GM11168 (cell line): ENCODE data around the gene EPN1.

ENCODE experiments used
- in situ Hi-C: fragments of 300-500 bp; cut with MboI; formaldehyde crosslinking; loops from one replicate; pipeline ENCODE4 v1.12.0; 2022; ENCODE audit warnings: low sequenced_read_pairs; ENCODE audit not compliant: unreplicated experiment

EPN1 gene

DNA sequence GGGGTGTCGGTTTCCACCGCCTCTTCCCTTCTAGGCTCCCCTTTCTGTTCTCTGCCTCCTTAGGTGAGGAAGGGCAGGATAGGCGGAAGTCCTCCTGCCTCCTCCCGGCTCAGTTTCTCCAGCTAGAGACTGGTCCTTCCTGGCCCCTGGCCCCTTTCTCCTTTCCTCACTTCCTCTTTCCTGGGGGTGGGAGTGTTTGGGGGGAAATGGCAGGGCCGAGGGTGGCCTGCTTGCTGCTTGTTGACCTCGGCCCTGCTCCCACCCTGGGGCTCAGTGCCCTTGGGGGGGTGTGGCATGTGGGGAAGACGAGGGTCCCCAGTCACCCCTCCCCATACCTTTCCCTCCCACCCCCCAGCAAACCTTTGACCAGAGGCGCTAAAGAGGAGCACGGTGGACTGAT, 15.2 kb upstream of the EPN1 start:
- in situ Hi-C loops: no loop called here

DNA sequence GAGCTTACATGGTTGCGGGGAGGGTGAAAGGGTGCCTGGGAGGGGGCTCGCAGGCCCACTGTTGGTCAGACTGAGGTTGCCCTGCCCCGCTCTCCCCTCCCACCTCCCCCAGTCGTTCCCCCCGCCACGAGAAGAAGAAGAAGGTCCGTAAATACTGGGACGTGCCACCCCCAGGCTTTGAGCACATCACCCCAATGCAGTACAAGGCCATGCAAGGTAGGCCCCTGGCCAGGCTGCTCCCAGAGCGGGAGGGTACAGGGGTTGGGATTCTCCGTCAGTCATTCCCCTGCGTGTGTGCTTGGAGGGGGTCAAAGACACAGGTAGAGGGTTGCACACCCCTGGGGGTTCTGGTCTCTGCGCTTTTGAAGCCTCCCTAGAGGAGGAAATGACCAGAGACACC, 14.6 kb upstream of the EPN1 start:
- in situ Hi-C loops: no loop called here

DNA sequence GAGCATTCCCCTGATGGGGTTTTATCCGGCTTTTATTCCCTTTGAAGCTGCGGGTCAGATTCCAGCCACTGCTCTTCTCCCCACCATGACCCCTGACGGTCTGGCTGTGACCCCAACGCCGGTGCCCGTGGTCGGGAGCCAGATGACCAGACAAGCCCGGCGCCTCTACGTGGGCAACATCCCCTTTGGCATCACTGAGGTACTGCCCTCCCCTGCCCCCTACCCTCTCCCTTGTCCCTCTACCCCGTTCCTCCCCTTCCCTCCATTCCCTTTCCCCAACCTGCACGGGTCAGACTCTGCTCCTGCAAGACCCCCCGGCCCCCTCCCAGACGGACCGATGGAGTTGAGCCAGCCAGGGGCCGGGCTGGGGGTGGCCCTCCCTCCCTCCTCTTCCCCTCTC, 14.0 kb upstream of the EPN1 start:
- in situ Hi-C loops: no loop called here

DNA sequence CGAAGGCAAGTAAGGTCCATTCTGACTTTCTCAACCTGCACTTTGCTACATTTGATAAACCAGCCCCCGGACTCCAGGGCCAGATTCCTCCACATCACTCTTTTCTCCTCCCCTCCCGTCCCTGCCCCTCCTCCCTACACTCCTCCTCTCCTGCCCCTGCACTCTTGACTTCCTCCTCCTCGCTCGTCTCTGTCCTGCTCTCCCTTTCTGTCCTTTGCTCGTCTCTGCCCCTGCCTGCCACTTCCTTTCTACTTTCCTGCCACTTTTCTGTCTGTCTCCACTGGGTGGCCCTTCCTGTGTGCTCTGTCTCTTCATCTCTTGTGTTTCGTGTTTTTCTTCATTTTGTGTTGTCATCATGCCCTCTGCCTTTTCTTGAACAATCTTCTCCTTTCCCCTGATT, 13.2 kb upstream of the EPN1 start:
- in situ Hi-C loops: no loop called here

DNA sequence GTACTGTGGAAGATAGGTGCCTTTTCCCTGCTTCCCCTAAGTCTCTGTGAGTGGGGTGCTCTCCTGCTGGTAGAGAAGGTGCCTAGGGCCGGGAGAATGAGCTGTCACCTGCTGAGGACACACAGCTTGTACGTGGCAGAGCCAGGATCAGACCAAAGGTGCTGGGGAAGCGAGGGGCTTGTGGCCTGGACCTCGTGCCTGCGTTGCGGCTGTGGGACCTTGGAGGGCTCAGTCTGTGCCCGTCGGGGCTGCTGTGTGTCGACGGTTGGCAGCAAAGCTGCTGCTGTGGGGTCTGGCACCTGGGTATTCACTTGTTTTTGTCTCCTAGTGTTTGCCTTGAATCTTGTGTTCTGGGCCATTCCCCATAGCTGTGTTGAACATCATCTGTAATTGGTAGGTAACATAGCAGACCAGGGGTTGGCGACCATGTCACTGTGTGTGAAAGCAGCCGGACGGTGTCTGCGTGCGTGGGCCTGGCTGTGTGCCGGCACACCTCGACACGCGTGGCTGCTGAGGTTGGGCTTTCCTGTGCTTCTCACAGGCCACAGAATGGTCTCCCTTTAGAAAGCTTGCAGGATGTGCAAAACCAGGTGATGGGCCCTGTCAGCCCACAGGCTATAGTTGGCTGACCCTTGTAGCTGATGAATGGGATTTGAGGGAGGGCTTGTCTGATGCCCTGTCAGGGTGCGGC, 11.0 kb upstream of the EPN1 start:
- in situ Hi-C loops: no loop called here

DNA sequence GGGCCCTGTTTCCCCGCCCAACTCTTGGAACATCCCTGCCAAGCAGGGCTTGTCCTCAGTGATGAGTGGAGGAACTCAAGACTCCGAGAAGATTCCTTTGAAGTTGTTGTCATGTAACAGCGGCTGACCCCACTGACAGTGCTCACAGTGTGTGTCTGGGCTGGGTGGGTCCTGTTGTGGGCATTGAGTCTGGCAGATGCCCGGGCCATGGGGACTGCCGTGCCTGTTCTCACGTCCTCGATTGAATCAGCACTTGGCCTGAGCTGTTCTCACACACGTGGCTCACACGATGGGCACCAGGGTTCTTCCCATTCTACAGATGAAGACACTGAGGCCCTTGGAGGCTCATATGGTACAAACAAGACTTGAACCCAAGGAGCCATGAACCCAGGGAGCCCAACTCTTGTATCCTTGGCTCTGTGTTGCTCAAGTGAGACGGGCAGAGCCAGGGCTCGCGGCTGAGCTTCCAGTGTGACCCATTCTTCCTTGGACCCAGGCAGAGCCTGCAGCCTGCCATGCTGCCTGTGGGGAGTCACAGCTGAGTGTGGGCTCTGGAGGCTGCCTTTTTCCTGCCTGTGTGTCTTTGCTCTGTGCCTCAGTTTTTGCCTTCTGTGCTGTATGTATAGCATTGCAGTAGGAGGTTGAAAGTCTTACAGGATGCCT, 8.6 kb upstream of the EPN1 start:
- in situ Hi-C loops: no loop called here

DNA sequence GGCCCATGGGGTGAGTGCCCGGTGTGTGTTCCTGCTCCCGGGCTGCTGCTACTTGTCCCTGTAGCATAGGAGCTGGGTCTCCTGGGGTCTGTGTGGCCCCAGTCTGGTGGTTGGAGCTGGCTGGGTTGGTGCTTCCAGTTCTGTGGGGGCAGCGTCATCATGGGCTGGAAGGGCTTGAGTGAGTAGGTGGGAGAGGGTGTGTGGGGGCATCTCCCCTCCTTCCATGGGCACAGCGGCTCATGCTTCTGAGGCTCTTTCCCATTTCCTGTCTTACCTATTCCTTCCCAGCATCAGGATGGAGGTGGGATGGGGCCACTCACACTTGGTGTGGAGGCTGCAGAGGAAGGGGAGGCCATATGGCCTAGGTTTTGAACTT, 8.0 kb upstream of the EPN1 start:
- in situ Hi-C loops: no loop called here

DNA sequence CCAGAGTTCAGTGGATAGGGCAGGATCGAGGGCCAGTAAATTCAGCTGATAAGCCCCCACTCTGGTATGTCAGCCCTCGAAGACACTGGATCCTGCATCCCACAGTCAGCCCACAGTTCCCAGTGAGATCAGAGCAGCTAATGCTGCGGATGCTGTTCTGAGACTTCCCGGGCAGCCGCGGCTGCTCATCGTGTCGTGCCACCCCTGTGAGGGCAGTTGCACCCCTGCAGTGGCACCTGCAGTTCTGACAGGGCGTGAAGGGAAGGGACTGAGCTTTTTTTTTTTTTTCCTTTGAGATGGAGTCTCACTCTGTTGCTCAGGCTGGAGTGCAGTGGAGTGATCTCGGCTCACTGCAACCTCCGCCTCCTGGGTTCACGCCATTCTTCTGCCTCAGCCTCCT, 7.5 kb upstream of the EPN1 start:
- in situ Hi-C loops: no loop called here

DNA sequence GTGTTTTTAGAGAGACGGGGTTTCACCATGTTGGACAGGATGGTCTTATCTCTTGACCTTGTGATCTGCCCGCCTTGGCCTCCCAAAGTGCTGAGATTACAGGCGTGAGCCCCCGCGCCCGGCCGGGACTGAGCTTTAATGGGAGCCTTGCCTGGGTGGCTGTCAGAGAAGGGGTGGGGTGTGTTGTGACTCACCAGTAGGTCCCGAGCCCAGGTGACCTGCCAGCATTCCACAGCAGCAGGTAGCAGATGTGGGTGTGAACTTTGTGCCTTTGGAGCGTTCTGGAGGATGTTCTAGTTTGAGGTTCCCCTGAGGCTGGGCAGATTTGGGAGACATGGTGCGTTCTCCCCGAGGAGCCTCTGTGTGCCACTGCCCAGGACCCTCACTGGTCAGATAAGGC, 7.1 kb upstream of the EPN1 start:
- in situ Hi-C loops: no loop called here

DNA sequence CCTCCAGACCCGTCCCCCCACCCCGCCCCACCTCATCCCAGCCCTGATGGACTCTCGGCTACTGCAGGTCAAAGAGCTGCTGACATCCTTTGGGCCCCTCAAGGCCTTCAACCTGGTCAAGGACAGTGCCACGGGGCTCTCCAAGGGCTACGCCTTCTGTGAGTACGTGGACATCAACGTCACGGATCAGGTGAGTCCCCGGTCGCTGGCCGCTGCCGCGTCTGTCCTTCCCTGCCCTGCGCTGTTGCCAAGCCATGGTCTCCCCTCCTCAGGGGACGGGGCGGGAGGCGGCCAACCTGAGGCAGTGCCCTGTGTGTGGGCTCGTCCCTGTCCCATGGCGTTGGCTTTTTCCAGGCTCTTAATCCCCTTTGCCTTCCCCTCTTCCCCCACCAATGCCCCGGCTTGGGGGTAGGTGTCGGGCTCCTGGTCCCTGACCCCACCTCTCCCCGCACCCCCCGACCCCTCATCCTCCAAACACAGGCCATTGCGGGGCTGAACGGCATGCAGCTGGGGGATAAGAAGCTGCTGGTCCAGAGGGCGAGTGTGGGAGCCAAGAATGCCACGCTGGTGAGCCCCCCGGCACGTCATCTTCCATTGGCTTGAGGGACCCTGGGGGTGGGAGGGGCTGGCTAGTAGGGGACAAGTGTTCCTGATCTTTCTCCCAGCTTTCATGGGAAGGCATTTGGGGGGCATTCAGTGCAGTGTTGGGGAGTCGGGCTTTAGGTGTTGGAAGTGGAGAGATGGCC, 6.2 kb upstream of the EPN1 start:
- in situ Hi-C loops: no loop called here

DNA sequence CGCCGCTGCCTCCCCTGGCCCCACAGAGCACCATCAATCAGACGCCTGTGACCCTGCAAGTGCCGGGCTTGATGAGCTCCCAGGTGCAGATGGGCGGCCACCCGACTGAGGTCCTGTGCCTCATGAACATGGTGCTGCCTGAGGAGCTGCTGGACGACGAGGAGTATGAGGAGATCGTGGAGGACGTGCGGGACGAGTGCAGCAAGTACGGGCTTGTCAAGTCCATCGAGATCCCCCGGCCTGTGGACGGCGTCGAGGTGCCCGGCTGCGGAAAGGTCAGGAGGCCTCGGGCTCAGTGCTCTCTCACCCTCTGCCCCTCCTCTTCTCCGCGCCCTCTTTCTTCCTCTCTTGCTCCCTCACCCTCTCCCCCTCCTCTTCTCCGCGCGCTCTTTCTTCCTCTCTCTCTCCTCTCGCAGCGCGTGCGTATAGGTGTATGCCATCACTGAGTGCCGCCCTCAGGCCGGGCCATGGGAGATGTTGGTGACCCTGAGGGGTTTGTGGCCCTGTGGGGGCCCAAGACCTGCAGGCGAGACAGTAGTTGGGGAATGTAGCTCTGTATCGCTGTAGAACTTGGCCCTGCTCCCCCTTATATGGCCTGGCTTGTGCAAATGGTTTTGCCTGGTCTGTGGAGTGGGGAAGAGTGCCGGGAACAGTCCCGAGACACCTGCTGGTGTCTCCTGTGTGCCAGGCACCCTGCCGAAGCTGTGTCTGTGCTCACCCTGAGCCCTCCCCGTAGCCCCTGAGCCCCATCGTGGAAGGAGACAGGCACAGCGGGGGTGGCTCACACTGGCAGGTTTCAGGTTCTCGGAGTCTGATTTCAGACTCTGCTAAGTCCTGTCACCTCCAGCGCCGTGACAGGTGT, 5.4 kb upstream of the EPN1 start:
- in situ Hi-C loops: no loop called here

DNA sequence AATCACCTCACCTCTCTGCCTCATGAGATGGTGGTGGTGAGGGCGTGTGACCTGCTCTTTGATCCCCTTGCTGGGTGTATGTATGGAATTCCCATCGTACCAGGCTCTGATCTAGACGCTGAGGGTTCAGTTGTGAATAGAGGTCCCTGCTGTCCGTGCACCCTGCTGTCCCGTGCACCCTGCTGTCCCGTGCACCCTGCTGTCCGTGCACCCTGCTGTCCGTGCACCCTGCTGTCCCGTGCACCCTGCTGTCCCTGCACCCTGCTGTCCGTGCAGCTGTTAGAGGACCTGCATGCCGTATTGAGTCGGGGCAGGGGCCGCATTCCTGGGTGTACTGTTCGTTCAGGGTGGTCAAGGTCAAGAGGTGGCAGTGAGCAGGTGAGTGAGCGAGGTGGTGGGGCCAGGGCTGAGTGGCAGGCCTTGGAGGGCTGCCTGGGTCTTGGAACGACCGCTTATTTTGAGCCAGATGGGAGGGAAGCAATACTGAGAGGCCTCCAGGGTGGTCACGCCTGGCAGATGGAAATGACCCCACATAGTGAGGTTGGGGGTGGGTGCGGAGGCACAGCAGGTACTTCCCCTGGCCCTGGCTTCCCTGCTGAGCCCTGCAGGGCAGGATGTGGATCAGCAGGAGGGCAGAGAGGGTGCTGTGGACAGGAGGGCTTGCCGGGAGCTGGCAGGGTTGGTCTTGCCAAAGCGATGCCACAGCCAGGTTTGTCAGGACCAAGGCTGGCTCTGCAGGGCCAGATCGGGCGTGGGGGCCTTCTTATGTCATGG, 4.6 kb upstream of the EPN1 start:
- in situ Hi-C loops: no loop called here

DNA sequence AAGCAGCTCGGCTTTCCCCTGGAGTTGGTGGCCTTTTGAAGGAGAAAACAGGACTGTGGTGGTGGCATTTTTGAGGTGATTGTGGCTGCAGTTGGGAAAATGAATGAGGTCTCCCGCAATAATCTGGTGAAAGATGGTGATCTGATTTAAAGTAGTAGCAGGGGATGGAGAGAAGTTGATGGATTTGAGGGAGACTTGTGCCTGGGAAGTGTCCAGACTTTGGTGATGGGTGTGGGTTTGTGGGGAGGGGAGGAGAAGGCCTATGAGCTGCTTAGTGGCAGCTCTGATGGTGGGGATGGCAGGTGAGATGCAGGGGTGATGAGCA, 4.0 kb upstream of the EPN1 start:
- in situ Hi-C loops: no loop called here

DNA sequence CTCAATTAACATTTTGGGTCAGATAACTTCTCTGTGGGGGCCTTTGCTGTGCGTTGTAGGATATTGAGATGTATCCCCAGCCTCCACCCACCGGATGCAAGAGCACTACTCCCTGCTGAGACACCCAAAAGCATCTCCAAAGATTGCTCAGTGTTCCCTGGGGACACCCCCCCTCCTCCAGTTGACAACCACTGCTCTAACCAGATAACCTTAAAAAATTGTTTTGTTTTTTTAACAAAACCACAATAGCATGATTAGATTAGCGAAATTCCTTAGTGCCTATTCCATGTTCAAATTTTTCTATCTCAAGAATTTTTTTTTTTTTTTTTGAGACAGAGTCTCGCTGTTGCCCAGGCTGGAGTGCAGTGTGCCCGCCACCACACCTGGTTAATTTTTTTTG, 2.6 kb upstream of the EPN1 start:
- in situ Hi-C loops: no loop called here

DNA sequence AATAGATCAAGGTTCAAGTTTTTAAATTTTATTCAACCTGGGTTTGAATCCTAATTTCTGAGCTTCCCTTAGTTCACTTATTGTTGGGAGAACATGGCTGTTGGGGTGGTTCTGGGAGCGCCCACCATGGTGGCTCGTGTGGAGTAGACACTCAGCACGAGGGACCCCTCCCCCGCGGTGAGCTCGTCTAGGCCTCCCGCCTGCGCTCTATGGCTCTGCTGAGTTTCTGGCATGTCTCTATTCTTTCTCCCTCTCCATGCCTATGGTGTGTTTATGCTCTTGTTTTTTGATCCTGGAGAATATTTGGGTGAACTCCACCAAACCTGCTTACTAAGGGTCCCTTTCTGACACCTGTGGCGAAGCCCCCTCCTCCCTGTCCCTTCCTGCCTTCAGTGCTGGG, 1.6 kb upstream of the EPN1 start:
- in situ Hi-C loops: no loop called here

DNA sequence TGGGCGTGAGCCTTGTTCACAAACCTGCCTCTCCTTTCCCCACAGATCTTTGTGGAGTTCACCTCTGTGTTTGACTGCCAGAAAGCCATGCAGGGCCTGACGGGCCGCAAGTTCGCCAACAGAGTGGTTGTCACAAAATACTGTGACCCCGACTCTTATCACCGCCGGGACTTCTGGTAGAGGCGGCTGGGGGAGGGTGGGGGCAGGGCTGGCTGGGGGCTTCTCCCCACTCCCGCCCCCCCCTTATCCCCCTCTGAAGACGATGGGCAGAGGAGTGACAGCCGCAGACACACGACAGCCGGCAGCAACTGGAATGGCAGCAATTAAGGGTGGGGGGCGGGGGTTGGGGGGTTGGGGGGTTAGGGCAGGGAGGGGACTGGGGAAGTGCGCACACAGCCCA, 1.1 kb upstream of the EPN1 start:
- in situ Hi-C loops: no loop called here

DNA sequence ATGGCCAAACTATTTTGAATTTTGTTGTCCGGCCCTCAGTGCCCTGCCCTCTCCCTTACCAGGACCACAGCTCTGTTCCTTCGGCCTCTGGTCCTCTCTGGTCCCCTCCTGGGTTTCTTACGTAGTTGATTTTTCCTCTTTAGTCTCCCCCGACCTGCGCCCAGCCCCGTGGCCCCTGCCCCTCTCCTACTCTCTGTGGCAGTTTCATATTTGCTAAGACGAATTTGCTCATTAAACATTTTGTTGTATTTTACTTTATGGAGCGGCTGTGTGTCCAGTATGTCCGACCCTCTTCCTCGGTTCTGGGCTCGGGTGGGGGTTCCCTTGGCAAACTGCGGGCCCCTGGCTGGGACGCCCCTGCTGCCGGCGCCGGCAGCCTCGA, 576 bp upstream of the EPN1 start:
- in situ Hi-C loops: no loop called here

DNA sequence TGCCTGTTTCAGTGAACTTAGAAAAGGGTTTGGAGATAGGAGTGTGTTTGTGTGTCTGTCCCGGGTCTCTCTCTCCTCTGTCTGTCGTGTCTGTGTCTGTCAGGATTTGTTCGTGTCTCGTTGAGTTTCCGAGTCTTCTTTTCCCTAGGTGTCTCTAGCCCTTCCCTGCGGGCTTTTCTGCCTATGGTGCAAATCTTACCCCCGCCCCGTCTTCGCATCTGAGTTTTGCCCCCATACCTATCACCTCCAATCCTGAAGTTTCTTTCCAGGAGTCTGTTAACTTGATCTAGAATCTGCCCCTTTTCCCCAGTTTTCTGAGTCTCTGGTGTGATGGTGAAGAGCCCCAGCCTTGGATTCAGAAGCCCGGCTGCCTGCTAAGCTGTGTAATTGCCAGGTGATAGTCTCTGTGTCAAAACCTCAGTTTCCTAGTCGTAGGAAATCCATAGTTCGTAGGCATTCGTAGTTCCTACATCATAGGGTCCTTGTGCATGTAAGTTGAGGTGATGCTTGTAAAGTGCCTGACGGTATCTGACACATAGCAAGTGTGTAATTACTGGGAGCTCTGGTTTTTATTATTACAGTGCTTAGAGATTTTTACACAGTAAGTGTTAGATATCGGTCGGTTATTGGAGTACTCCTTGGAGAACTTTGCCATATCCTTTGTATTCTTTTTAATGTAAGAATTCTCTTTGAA, 782 bp downstream of the EPN1 start:
- in situ Hi-C loops: no loop called here

DNA sequence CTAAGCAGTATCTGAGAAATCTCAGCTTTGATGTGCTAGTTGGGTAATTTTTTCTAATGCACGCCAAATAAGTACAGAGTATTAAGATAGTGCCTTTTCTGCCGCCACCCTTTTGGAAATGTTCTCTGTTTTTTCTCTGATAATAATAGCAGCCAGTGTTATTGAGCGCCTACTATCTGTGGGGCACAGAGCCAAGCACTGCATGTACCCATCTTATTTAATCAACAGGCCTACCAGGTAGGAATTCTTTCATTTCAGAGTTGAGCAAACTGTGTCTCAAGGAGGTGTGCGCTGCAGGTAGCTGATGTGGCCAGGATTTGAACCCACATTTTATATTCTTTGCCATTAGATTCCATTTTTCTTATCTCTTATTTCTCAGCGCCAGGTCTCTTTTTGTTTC, 1.4 kb downstream of the EPN1 start:
- in situ Hi-C loops: no loop called here
